ENCODE results near the gene ELF4. TPM values are rescaled to one million over a fixed set of nuclear protein-coding genes. Genes with fewer than 3 reads are reported as not detected.

Gene ELF4
- total and polyA plus RNA-seq, 9 of the 15 experiments (the other 6 are each of a cell fraction or from before 2014, with no cell fraction given): 5.9 to 55.8 (median 25.2) TPM

GRCh38 chrX:130118441-130119311 is 8.4 kb upstream of the ELF4 start:
- no peak overlapping the region; the same call in 2 of the 3 replicates for H3K27ac ChIP-seq (ENCODE audit: extremely low read depth, low read depth, low read length)

More at GRCh38 chrX:130118441-130119311, 8.4 kb upstream of the ELF4 start:
- intact Hi-C loops (cut with micrococcal nuclease): no loop called here
- no peaks in the 10 kb centered on the region for H3K79me2 ChIP-seq (ENCODE audit: control insufficient read depth, insufficient read depth, low read length)
- FAIRE-seq (no peak), ATAC-seq (no peak), DNase-seq (ENCODE audit: extremely low read depth in 1 of 4, low spot score in 3 of 4) (no peak)
- H4K20me1 ChIP-seq (replicated peaks; ENCODE audit: control insufficient read depth, insufficient read depth, low read length): no peaks in the 10 kb centered on the region
- BruUV-seq (replicated peaks): no TSS peak
- ChIA-PET POLR2A (interaction anchor here (0.6 to 2.9 kb wide), 5 partner anchors 10 to 42 kb away, joined by 3 to 12 read pairs (median 3); no protein-coding TSS in a partner anchor), CTCF (ENCODE audit: low intra/inter-chr PET ratio) (no interaction called here)
- peak overlapping the region in 1 of 2 experiments; percentile 76; a peak in 1 of 4 replicates for H3K9ac ChIP-seq (ENCODE audit: insufficient read depth in 1 of 2, low read depth in 2 of 2, low read length in 2 of 2)
- peak overlapping the region; percentile 18; the same call in 1 of the 2 replicates for H3K4me2 ChIP-seq (ENCODE audit: insufficient read depth, low read length)
- H3K27me3 ChIP-seq (ENCODE audit: control insufficient read depth in 2 of 2, insufficient read depth in 2 of 2, low read length in 2 of 2): no peaks in the 10 kb centered on the region
- no peaks in the 10 kb centered on the region for H3K9me3 ChIP-seq (replicated peaks; ENCODE audit: control insufficient read depth, insufficient read depth, low read depth, low read length)
- peaks cover 3% of the 10 kb centered on the region for H3K9me1 ChIP-seq (ENCODE audit: control insufficient read depth, insufficient read depth, low read length)
- 53% methylated on average over 17 of the region's 21 CpGs for WGBS (ENCODE audit: insufficient coverage, low coverage, missing lambda C conversion rate)
- H3K4me3 ChIP-seq: no peak overlapping the region
- peak; percentile 60; the same call in 1 of the 2 replicates for TF ChIP-seq TFAP4 (CRISPR knock-in tag; IDR thresholded peaks at IDR 0.05; ENCODE audit: borderline replicate concordance)
- no peak for TF ChIP-seq MITF (IDR thresholded peaks at IDR 0.05)
- in situ Hi-C loops (cut with MboI): no loop called here
- 0 out of 2 replicates have a peak overlapping the region, but pooled peaks have one; percentile 0 for H2AFZ ChIP-seq (ENCODE audit: low read depth, low read length)
- peaks cover 40 to 41% of the 10 kb centered on the region in 2 experiments for H3K4me1 ChIP-seq (replicated peaks in 1 of 2; ENCODE audit: control insufficient read depth in 2 of 2, insufficient read depth in 2 of 2, low read length in 2 of 2)
- H3K36me3 ChIP-seq (ENCODE audit: control insufficient read depth, insufficient read depth, low read length): no peaks in the 10 kb centered on the region

Measured in K562 (cell line).